GM19463 (cell line): Measurements from ENCODE around the gene HDC.

ENCODE experiments used
- ATAC-seq: cut with Tn5 transposase; IDR thresholded peaks from one replicate; pipeline ENCODE4 v1.9.1; 2021; ENCODE audit warnings: mild to moderate bottlenecking, moderate library complexity; ENCODE audit not compliant: unreplicated experiment

The HDC gene

GRCh38 chr15:50256188-50257041, 9.1 kb downstream of the HDC start:
- ATAC-seq, result no peak

- ATAC-seq, result no peak
These were observed 13.0 kb downstream of the HDC start for GRCh38 chr15:50252556-50252955.

GRCh38 chr15:50251638-50252182, 13.8 kb downstream of the HDC start:
- no peak for ATAC-seq

GRCh38 chr15:50250760-50251394, 14.6 kb downstream of the HDC start:
- no peak for ATAC-seq

- no peak for ATAC-seq
These were observed 15.8 kb downstream of the HDC start for GRCh38 chr15:50249704-50250103.

- no peak for ATAC-seq
These were observed 16.4 kb downstream of the HDC start for GRCh38 chr15:50248994-50249582.

- peak; percentile 98 for ATAC-seq
These were observed 17.5 kb downstream of the HDC start for GRCh38 chr15:50247819-50248655.

GRCh38 chr15:50246631-50247030, 18.9 kb downstream of the HDC start:
- ATAC-seq, result no peak

GRCh38 chr15:50244959-50245624, 20.4 kb downstream of the HDC start:
- ATAC-seq, result no peak

GRCh38 chr15:50244153-50244552, 21.4 kb downstream of the HDC start:
- no peak for ATAC-seq

- no peak for ATAC-seq
These were observed 23.7 kb downstream of the HDC start for GRCh38 chr15:50241684-50242450.

GRCh38 chr15:50238255-50238654, 27.3 kb downstream of the HDC start:
- no peak for ATAC-seq

GRCh38 chr15:50236433-50236832, 29.1 kb downstream of the HDC start:
- no peak for ATAC-seq

- ATAC-seq, result no peak
These were observed 29.7 kb downstream of the HDC start for GRCh38 chr15:50235794-50236193.

GRCh38 chr15:50234764-50235163, 30.8 kb downstream of the HDC start:
- no peak for ATAC-seq

GRCh38 chr15:50233192-50233736, 32.3 kb downstream of the HDC start:
- ATAC-seq, result no peak

GRCh38 chr15:50232791-50233190, 32.7 kb downstream of the HDC start:
- no peak for ATAC-seq

GRCh38 chr15:50231761-50232160, 33.8 kb downstream of the HDC start:
- ATAC-seq, result no peak

- no peak for ATAC-seq
These were observed 36.2 kb downstream of the HDC start for GRCh38 chr15:50229336-50229735.
